NCI-H1930 (cell line): Measurements from ENCODE around the gene HPX.
"Not testable (repeated sequence)": the region's sequence is repeated elsewhere in the genome, so short reads cannot be mapped to it uniquely, and the experiment has no call there.

Source experiments
- DNase-seq, 2 experiments: peaks; one replicate each; lab custom pipeline; 2025; lab: John Stamatoyannopoulos, UW

The HPX gene

GRCh38 chr11:6414874-6415328 is 25.9 kb downstream of the HPX start:
- no peak for DNase-seq

- DNase-seq, result no peak
Observed at GRCh38 chr11:6413791-6414201, 27.0 kb downstream of the HPX start.

- DNase-seq, result no peak
Observed at GRCh38 chr11:6411594-6412031, 29.2 kb downstream of the HPX start.

- DNase-seq, result no peak
Observed at GRCh38 chr11:6410695-6411430, 29.9 kb downstream of the HPX start.

- no peak for DNase-seq
Observed at GRCh38 chr11:6406370-6406769, 34.4 kb downstream of the HPX start.

- no peak for DNase-seq
Observed at GRCh38 chr11:6405846-6406245, 34.9 kb downstream of the HPX start.

GRCh38 chr11:6405052-6405667 is 35.6 kb downstream of the HPX start:
- DNase-seq, result peak in 1 of 2 experiments; percentile 15

- no peak for DNase-seq
Observed at GRCh38 chr11:6404342-6405051, 36.3 kb downstream of the HPX start.

GRCh38 chr11:6403539-6403938 is 37.2 kb downstream of the HPX start:
- DNase-seq, result no peak

GRCh38 chr11:6402561-6402981 is 38.2 kb downstream of the HPX start:
- DNase-seq, result no peak

- DNase-seq, result no peak
Observed at GRCh38 chr11:6402061-6402470, 38.7 kb downstream of the HPX start.

GRCh38 chr11:6401464-6401863 is 39.3 kb downstream of the HPX start:
- no peak for DNase-seq

- DNase-seq, result no peak
Observed at GRCh38 chr11:6400431-6401345, 40.1 kb downstream of the HPX start.

- DNase-seq, result no peak
Observed at GRCh38 chr11:6397636-6398035, 43.2 kb downstream of the HPX start.

GRCh38 chr11:6397156-6397555 is 43.6 kb downstream of the HPX start:
- DNase-seq, result no peak

GRCh38 chr11:6395470-6396060 is 45.2 kb downstream of the HPX start:
- DNase-seq, result no peak

GRCh38 chr11:6393989-6394670 is 46.7 kb downstream of the HPX start:
- no peak for DNase-seq

- not testable (repeated sequence) for DNase-seq
Observed at GRCh38 chr11:6392251-6392650, 48.5 kb downstream of the HPX start.

GRCh38 chr11:6391537-6392134 is 49.2 kb downstream of the HPX start:
- DNase-seq, result no peak

- no peak for DNase-seq
Observed at GRCh38 chr11:6390718-6391469, 49.9 kb downstream of the HPX start.
